Stomach smooth muscle (tissue), 2 donors: ENCODE measurements around the gene MYO3A.

Source experiments
- H3K27ac ChIP-seq: one replicate; pipeline ENCODE4 v1.7.0; 2013; ENCODE audit warnings: mild to moderate bottlenecking, low read length, inconsistent platforms
- H3K27me3 ChIP-seq, 2 donors: one replicate each; pipeline ENCODE4 v1.7.0; 2013; ENCODE audit warnings: low read length in 2 of 2; ENCODE audit not compliant: insufficient read depth in 2 of 2, control insufficient read depth in 1 of 2
- H3K36me3 ChIP-seq, 2 donors: one replicate each; pipeline ENCODE4 v1.7.0; 2013; ENCODE audit warnings: low read length in 2 of 2; ENCODE audit not compliant: control insufficient read depth in 2 of 2, insufficient read depth in 2 of 2
- H3K4me1 ChIP-seq: one replicate; pipeline ENCODE4 v1.7.0; 2013; ENCODE audit warnings: low read length; ENCODE audit not compliant: control insufficient read depth, insufficient read depth
- H3K4me3 ChIP-seq, 2 donors: one replicate each; pipeline ENCODE4 v1.7.0; 2013; ENCODE audit warnings: low read length in 2 of 2
- H3K9ac ChIP-seq, 2 donors: one replicate each; pipeline ENCODE4 v1.7.0; 2013; ENCODE audit warnings: low read length in 2 of 2, mild to moderate bottlenecking in 1 of 2
- H3K9me3 ChIP-seq, 2 donors: one replicate each; pipeline ENCODE4 v1.7.0; 2013; ENCODE audit warnings: low read length in 2 of 2; ENCODE audit not compliant: control insufficient read depth in 2 of 2
- donor health status: healthy.
- donor health status: Pancreatic carcinoma.

MYO3A gene

DNA sequence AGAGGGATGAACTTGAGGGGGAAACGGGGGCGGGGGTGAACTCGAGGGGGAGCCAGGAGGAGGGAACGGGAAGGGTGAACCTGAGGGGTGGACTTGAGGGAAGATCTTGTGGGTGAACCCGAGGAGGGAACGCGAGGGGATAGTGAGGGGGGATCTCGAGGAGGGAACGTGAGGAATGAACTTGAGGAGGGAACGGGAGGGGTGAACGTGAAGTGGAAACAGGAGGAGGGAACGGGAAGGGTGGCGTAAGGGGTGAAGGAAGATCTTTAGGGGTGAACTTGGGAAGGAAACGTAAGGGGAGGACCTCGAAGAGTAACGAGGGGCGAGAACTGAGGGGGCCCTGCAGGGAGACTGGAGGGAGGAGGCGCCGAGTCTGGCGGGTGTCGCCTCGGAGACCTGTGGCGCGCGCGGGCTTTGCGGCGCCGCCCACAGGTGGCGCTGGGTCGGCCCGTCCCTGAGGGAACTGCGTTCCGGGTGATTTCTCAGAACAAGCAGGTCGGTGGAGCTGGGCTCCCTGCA is 651 bp downstream of the MYO3A start:
- no peaks in the 10 kb centered on the region for H3K9me3 ChIP-seq
- no peaks in the 10 kb centered on the region for H3K36me3 ChIP-seq
- peaks cover 3% of the 10 kb centered on the region for H3K4me1 ChIP-seq
- peaks cover 8 to 28% of the 10 kb centered on the region in 2 donors for H3K27me3 ChIP-seq
- H3K9ac ChIP-seq, result no peak overlapping the region
- peak overlapping the region; percentile 65 to 66 for H3K4me3 ChIP-seq
- H3K27ac ChIP-seq, result no peak overlapping the region

GRCh38 chr10:25938405-25938804 is 4.4 kb downstream of the MYO3A start:
- no peaks in the 10 kb centered on the region for H3K36me3 ChIP-seq
- peaks cover 8 to 27% of the 10 kb centered on the region in 2 donors for H3K27me3 ChIP-seq
- H3K4me1 ChIP-seq, result peaks cover 3% of the 10 kb centered on the region
- H3K27ac ChIP-seq, result no peak overlapping the region
- no peak overlapping the region for H3K9ac ChIP-seq
- no peaks in the 10 kb centered on the region for H3K9me3 ChIP-seq
- H3K4me3 ChIP-seq, result no peak overlapping the region

GRCh38 chr10:25944771-25945170 is 10.7 kb downstream of the MYO3A start:
- Histone ChIP-seq H3K9me3 (no peaks in the 10 kb centered on the region), H3K27ac (no peak overlapping the region), H3K9ac (no peak overlapping the region), H3K4me1 (no peaks in the 10 kb centered on the region), H3K4me3 (no peak overlapping the region), H3K36me3 (no peaks in the 10 kb centered on the region), H3K27me3 (no peaks in the 10 kb centered on the region)

DNA sequence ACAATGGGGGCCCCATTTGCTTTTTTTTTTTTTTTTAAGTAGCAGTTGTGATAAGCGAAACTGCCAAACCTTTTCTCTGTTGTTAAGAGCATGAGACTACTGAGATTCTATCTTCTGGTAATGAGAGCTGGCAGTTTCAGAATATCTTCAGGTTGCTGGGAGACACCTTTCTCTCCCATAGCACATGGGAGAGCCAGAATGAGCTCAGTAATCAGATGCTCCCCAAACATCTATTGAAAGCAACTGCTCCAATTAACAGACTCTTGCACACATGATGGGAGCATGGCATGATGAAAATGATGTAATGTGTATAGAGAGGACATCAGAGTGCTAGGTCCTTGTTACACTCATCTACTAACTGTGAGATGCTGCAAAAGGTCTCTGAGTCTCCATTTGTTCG is 18.8 kb downstream of the MYO3A start:
- Histone ChIP-seq H3K27ac (no peak overlapping the region), H3K9me3 (no peaks in the 10 kb centered on the region), H3K4me3 (no peak overlapping the region), H3K27me3 (no peaks in the 10 kb centered on the region), H3K9ac (no peak overlapping the region), H3K36me3 (no peaks in the 10 kb centered on the region), H3K4me1 (no peaks in the 10 kb centered on the region)

- no peaks in the 10 kb centered on the region for H3K36me3 ChIP-seq
- no peaks in the 10 kb centered on the region for H3K4me1 ChIP-seq
- H3K4me3 ChIP-seq, result no peak overlapping the region
- no peak overlapping the region for H3K27ac ChIP-seq
- H3K9ac ChIP-seq, result no peak overlapping the region
- H3K27me3 ChIP-seq, result no peaks in the 10 kb centered on the region
- H3K9me3 ChIP-seq, result no peaks in the 10 kb centered on the region
Observed at GRCh38 chr10:25954851-25955250, 20.8 kb downstream of the MYO3A start.

- H3K36me3 ChIP-seq, result no peaks in the 10 kb centered on the region
- no peaks in the 10 kb centered on the region for H3K27me3 ChIP-seq
- H3K4me1 ChIP-seq, result no peaks in the 10 kb centered on the region
- H3K4me3 ChIP-seq, result no peak overlapping the region
- H3K9me3 ChIP-seq, result no peaks in the 10 kb centered on the region
- no peak overlapping the region for H3K27ac ChIP-seq
- H3K9ac ChIP-seq, result no peak overlapping the region
Observed at GRCh38 chr10:25959540-25960232, 25.7 kb downstream of the MYO3A start.

DNA sequence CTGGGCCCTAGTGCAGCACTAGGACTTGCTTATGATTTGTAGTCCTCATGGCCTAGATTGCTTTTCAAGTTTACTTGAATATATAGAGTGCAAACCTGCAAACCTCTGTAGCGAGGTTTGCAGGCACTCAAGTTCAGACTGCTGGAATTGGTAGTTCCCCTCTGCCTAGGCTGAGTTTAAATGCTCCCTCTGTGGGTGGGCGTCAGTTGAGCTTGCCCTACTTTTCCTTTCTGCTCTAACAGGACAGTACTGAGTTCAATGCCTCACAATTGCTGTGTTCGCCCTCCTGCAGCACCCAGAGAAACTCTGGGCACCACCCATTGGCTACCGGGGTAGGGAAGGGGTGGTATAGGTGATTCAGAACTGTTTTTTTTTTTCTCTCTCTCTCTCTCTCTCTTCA is 31.6 kb downstream of the MYO3A start:
- Histone ChIP-seq H3K36me3 (no peaks in the 10 kb centered on the region), H3K9ac (no peak overlapping the region), H3K4me3 (no peak overlapping the region), H3K27me3 (no peaks in the 10 kb centered on the region), H3K9me3 (no peaks in the 10 kb centered on the region), H3K27ac (no peak overlapping the region), H3K4me1 (no peaks in the 10 kb centered on the region)

DNA sequence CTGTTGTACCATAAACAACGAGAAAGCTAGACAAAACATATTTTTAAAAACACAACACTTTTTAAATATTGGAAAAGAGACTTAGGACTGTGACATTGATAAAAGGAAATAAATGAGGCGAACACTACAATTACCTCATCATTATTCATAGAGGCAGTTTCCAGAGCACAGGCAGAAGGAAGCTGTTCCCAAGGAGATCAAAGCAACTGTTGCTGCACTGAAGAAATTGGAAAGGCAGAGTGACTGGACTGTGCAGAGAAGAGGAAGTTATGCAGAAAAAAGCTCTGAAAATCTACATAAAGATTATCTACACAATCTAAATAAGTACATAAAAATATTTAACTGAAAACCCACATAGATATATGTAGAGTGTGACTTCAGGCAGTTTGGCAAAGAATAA is 32.8 kb downstream of the MYO3A start:
- Histone ChIP-seq H3K4me1 (no peaks in the 10 kb centered on the region), H3K27ac (no peak overlapping the region), H3K27me3 (no peaks in the 10 kb centered on the region), H3K36me3 (no peaks in the 10 kb centered on the region), H3K9ac (no peak overlapping the region), H3K9me3 (no peaks in the 10 kb centered on the region), H3K4me3 (no peak overlapping the region)

DNA sequence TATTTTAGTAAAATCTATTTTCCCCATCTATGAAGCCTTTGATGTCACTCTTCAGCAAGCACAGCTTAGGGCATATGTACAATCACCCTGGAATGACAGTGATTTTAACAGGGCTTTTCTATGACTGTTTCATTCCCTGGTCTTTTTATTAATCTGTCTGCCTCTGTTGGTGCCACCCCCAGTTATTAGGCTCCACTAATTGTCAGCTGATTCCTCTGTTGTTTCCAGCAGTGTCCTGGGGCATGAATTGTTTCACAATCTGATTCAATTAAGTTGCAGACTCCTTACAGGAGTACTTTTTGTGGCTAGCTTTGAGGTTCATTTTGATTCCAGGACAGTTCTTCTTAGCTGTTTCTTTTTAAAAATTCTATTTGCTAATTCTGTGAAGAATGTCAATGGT is 38.6 kb downstream of the MYO3A start:
- Histone ChIP-seq H3K9me3 (no peaks in the 10 kb centered on the region), H3K9ac (no peak overlapping the region), H3K4me1 (no peaks in the 10 kb centered on the region), H3K36me3 (no peaks in the 10 kb centered on the region), H3K27me3 (no peaks in the 10 kb centered on the region), H3K4me3 (no peak overlapping the region), H3K27ac (no peak overlapping the region)

GRCh38 chr10:25974897-25975459 is 40.9 kb downstream of the MYO3A start:
- Histone ChIP-seq H3K4me3 (no peak overlapping the region), H3K9me3 (no peaks in the 10 kb centered on the region), H3K9ac (no peak overlapping the region), H3K27ac (no peak overlapping the region), H3K27me3 (no peaks in the 10 kb centered on the region), H3K36me3 (no peaks in the 10 kb centered on the region), H3K4me1 (no peaks in the 10 kb centered on the region)

GRCh38 chr10:25978771-25979170 is 44.7 kb downstream of the MYO3A start:
- Histone ChIP-seq H3K36me3 (no peaks in the 10 kb centered on the region), H3K9me3 (peaks cover 0 to 4% of the 10 kb centered on the region in 2 donors), H3K27me3 (no peaks in the 10 kb centered on the region), H3K27ac (no peak overlapping the region), H3K4me1 (no peaks in the 10 kb centered on the region), H3K9ac (no peak overlapping the region), H3K4me3 (no peak overlapping the region)
